Heart left ventricle (tissue), 13 donors: ENCODE measurements around the gene GLUL.

Experiments
- POLR2A ChIP-seq, 2 donors: fragments of 450-650 bp; IDR thresholded peaks; one replicate each; pipeline ENCODE4 v1.6.1; 2017; ENCODE audit warnings: antibody characterized with exemption in 2 of 2, mild to moderate bottlenecking in 2 of 2, moderate library complexity in 2 of 2
- TF ChIP-seq, protein P1 (sequence below), 12 donors: fragments of 200-600 bp; sonication (generic) in 4 of 12; IDR thresholded peaks; one replicate each; pipeline versions ENCODE4 v1.5.0 to v1.8.0; 2018 to 2022; ENCODE audit warnings: antibody characterized with exemption in 12 of 12, mild to moderate bottlenecking in 5 of 12
- donor health status: ischemic (EF 13 %, LVEDD 7.1; RV severe dilation, severe dysfunction).
- donor health status: DM: no; HTN: yes; CAD: no.
- donor health status: DM: no; HTN: no; CAD: no.
- donor health status: ischemic (EF 25% LVEDD 6.9; RV normal size, moderate dysfunction).
- donor health status: ischemic (EF 25% LVEDD 5.7; RV mildly dilated, moderate dysfunction).
- donor health status: ischemic (EF 35%, LVEDD 5.7; RV mildly dilated, moderate dysfunction).
- donor health status: nonischemic (EF 11% LVEDD 7.7; RV severe dilation, severe dysfunction).
- donor health status: DM: yes; HTN: yes; CAD: no.
- donor health status: PGD.
- donor health status: ischemic (EF 29% LVEDD 5.4; RV normal size, mild dysfunction).
- donor health status: nonischemic (EF 23%, LVEDD 6.1; RV moderate dilation, normal function).

- TF ChIP-seq, protein P1, sequence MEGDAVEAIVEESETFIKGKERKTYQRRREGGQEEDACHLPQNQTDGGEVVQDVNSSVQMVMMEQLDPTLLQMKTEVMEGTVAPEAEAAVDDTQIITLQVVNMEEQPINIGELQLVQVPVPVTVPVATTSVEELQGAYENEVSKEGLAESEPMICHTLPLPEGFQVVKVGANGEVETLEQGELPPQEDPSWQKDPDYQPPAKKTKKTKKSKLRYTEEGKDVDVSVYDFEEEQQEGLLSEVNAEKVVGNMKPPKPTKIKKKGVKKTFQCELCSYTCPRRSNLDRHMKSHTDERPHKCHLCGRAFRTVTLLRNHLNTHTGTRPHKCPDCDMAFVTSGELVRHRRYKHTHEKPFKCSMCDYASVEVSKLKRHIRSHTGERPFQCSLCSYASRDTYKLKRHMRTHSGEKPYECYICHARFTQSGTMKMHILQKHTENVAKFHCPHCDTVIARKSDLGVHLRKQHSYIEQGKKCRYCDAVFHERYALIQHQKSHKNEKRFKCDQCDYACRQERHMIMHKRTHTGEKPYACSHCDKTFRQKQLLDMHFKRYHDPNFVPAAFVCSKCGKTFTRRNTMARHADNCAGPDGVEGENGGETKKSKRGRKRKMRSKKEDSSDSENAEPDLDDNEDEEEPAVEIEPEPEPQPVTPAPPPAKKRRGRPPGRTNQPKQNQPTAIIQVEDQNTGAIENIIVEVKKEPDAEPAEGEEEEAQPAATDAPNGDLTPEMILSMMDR (IDR thresholded peaks at IDR 0.05): no peak
- no peak for TF ChIP-seq POLR2A (IDR thresholded peaks at IDR 0.05)
These were observed 18.5 kb upstream of the GLUL start for GRCh38 chr1:182410138-182410537.
